ENCODE measurements around the gene PRSS57.
"Not testable (repeated sequence)": the region's sequence is repeated elsewhere in the genome, so short reads cannot be mapped to it uniquely, and the experiment has no call there.

The PRSS57 gene

GRCh38 chr19:722553-723101 lies 27.4 kb upstream of the PRSS57 start:
- DNase-seq = no peak

DNA sequence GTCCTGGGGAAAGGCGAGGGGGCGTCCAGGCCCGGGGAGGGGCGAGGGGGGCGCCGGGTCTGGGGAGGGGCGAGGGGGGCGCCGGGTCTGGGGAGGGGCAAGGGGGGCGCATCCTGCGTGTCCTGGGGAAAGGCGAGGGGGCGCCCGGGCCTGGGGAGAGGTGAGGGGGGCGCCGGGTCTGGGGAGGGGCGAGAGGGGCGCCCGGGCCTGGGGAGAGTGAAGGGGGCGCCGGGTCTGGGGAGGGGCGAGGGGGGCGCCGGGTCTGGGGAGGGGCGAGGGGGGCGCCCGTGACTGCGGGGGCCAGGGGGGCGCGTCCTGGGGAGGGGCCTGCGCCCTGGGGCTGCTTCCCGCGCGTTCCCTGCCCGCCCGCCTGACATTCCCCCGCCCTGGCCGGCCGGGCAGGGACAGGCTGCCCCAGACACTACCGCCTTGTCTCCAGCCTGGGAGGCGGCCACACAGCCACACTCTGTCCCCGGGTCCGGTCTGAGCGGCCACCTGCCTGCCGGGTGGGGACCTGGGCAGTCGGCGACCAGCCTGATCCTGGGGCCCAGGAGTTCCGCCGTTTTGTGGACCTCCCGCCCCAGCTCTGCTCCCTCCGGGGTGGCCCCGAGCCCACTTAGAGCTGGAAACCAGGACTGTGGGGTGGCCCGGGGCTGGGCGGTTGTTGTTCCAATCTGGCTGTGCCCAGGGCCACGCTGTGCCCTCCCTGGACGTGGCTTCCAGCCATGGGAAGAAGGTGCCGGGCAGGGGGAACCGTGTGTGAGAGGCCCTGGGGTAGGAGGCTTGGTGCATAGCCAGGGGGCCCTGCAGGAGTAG lies 25.3 kb upstream of the PRSS57 start:
- DNase-seq = peak; percentile 55

DNA sequence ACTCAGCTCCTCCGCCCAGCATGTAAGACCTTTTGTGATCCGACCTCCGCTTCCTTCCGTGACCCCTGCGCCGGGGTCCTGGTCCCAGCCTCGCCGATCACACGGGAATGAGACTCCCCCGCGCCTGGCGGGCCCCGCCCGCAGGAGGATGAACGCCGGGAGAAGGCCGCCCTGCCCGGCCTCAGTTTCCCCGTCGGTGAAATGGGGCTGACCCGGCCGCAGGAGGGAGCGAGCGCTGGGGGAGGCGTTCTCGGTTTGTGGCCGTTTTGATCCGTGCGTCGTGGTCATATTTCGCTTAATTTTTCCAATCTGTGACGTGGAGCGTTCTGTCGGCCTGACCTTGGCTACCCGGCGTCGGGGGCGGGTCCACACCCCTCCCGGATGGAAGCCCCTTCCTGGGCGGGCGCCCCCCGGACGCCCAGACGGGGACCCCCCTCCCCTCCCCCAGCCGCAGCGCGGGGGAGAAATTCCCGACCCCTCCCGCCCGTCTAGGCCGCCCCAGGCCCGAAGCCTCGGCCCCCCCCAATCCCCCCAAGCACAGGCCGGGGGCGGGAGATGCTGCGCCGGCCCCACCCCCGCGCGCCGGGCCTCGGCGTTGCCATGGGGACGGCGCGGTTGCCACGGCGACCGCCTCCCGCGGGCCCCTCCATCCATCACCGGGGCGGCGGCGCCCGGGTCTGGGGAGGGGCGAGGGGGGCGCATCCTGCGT lies 24.5 kb upstream of the PRSS57 start:
- DNase-seq = peak; percentile 76

- peak; percentile 86 for DNase-seq
Measured at GRCh38 chr19:718991-719512, 23.8 kb upstream of the PRSS57 start.

DNA sequence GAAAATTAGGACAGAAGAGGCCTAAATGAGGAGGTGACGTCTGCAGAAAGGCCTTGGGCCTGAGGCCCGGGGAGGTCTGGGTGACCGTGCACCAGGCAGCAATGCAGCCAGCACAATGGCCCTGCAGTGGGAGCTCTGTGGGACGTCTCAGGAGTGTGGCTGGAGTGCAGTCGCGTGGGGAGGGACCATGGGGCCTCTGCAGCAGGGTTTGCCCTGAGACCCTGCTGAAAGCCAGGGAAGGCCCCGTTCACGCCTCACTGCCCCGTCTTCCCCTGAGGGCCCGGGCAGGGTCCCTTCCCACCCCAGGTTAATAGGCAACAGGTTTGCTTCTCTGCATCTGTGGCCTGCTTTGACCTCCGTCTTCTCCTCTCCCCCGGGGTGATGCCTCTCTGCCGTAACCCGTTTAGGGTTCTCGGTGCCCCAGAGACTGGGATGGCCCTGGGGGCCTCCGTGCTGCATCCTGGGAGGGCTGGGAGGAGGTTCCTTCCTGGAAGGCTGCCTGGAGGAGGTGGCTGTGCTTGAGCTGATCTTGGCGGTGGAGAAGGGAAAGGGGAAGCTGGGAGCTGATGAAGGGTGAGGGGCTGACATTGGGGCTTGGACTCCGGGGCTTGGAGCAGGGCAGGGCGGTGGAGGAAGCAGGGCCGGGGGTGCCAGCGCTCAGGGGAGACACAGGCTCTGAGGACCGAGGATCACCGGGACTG lies 23.1 kb upstream of the PRSS57 start:
- DNase-seq = no peak

DNA sequence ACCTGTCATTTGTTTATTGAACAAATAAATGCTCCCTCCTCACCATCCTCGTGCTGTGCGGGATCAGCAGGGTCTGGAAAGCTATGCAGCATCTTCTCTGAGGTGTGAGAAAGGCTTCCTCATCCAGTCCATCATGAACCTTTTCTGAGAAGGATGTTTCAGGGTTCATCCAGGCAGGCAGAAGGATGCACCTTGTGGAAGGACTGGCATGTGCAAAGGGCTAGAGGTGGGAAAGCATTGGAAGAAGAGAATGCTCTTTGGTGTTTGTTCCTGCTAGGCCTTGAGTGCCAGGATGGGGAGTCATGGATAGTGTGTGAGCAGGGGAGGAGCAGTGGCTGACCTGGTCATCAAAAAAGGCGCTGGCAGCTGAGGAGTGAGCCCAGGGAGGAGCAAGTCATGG lies 20.1 kb upstream of the PRSS57 start:
- no peak for DNase-seq

GRCh38 chr19:711254-711653 lies 16.0 kb upstream of the PRSS57 start:
- DNase-seq = no peak

- peak; percentile 65 for DNase-seq
Measured at GRCh38 chr19:710767-711166, 15.5 kb upstream of the PRSS57 start.

DNA sequence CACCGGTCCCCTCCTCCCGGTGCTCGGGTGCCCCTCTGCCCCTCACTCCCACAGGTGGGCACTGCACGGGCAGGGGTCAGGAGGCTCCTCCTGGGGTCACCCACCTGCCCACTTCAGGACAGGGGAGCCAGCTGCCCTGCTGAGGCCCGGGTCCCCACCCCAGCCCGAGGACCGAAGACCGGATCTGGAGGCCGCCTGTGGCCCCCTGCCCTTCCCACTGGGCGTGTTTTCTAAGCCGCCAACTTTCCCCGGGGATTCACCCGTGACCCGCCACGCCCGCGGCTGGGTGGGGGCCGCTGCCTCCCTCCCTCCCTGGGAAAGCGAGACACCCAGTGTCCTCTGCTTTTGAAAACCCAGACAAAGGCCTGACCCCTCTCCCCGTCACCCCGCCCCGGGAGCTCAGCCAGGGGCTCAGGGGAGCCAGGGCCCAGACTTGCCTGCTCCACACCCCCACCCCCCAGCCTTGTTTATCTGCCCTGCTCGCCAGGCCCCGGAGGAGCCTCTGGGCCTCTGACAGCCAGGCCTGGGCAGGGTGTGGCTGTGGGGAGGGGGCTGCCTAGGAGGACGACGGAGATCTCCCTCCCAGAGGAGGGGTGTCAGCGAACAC lies 14.8 kb upstream of the PRSS57 start:
- DNase-seq = peak; percentile 45

GRCh38 chr19:709196-709964 lies 14.1 kb upstream of the PRSS57 start:
- no peak for DNase-seq

GRCh38 chr19:708154-709143 lies 13.2 kb upstream of the PRSS57 start, which contains the start of gene PALM:
Gene PALM, plus strand, starts transcription at chr19:708935. Its CDS starts 212 bp downstream, at chr19:709147.
- DNase-seq = peak; percentile 59

- DNase-seq = no peak
Measured at GRCh38 chr19:704447-704741, 9.1 kb upstream of the PRSS57 start.

- DNase-seq = peak; percentile 87
Measured at GRCh38 chr19:703651-704446, 8.6 kb upstream of the PRSS57 start.

- no peak for DNase-seq
Measured at GRCh38 chr19:703329-703650, 8.0 kb upstream of the PRSS57 start.

GRCh38 chr19:702847-703246 lies 7.6 kb upstream of the PRSS57 start:
- DNase-seq = not testable (repeated sequence)

DNA sequence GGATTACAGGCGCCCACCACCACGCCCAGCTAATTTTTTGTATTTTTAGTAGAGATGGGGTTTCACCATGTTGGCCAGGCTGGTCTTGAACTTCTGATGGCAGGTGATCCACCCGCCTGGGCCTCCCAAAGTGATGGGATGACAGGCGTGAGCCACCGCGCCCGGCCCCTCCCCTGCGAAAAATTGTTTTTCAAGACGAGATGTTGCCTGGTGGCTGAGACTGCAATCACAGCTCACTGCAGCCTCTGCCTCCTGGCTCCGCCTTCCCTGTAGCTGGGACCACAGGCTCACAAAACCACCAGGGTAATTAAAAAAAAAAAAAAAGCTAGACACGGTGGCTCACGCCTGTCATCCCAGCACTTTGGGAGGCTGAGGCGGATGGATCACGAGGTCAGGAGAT lies 4.6 kb upstream of the PRSS57 start:
- not testable (repeated sequence) for DNase-seq

GRCh38 chr19:698529-698928 lies 3.3 kb upstream of the PRSS57 start:
- not testable (repeated sequence) for DNase-seq

DNA sequence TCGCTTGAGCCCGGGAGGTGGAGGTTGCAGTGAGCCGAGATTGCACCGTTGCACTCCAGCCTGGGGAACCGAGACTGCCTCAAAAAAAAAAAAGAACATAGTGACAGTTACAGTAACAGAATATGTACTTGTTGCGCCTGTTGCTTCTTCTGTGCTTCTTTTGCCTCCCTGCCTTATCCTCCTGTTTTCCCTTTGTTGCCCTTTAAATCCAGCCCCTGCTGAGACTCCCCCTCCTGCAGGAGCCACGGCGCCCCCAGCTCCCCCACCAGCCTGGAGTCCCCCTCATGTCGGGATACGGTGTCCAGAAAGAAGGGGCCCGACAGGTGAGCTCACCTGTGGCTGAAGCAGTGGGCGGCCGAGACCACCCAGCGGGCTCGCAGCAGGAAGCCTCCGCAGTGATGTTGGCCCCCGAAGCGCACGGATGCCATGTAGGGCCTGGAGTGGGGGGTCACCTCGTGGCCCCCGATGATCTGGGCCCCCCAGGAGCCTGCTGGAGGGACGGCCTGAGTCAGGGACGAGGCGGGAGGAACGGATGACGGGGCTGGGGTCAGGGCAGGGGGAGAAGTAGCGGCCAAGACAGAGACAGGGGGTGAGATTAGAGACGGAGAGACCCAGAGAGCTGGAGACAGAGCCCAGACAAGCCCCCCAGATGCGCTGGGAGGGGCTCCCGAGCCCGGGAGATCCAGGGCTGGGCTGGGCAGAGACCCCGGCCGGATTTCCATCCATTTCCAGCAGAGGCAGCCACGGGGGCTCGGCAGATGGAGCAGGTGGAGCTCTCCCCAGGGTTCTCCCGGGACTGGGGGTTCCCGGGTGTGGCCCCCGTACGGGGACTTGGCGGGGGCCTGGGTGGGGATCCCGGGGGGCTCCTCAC lies 536 bp downstream of the PRSS57 start:
- DNase-seq = no peak

DNA sequence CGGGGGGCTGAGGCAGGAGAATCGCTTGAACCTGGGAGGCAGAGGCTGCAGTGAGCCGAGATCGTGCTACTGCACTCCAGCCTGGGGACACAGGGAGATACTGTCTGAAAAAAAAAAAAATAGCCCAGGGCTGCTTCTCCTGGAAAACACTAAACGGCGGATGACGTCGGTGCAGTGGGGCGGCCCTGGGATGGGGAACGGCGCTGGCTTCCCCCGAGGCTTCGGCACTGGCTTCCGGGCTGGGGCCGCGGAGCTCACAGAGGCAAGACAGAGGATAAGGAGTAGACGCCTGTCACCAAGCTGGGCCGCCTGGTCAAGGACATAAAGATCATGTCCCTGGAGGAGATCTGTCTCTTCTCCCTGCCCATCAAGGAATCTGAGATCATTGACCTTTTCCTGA lies 5.0 kb downstream of the PRSS57 start:
- no peak for DNase-seq
